ENCODE measurements around the gene VPS37D. TPM values are rescaled to one million over a fixed set of nuclear protein-coding genes. Genes with fewer than 3 reads are reported as not detected.

The VPS37D gene
- polyA plus RNA-seq, 1 of the 3 experiments (the other 2 are of a cell fraction) = 7.4 TPM

DNA sequence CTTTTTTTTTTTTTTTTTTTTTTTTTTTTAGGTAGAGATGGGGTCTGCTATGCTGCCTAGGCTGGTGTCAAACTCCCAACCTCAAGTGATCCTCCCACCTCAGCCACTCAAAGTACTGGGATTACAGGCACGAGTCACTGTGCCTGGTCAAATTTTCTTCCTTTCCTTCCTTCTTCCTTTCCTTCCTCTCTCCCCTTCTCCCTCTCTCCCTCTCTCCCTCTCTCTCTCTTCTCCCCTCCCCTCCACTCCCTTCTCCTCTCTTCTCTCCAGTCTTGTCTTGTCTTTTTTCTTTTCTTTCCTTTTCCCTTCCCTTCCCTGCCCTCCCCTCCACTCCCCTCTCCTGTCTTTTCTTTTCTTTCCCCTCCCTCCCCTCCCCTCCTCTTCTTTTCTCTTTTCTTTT is 36.1 kb upstream of the VPS37D start:
- ChIA-PET POLR2A (no interaction called here), CTCF (interaction anchor here (19.5 kb wide), 1 partner anchor 25 kb away, joined by 235 read pairs; no protein-coding TSS in a partner anchor)
- no peak overlapping the region for H3K9ac ChIP-seq
- H3F3A ChIP-seq (replicated peaks; ENCODE audit: insufficient read depth) = peaks cover 9% of the 10 kb centered on the region
- H3K9me3 ChIP-seq = no peaks in the 10 kb centered on the region
- no peak overlapping the region for H3K4me3 ChIP-seq (ENCODE audit: low read depth in 2 of 2, low read length in 1 of 2)
- H3K9me2 ChIP-seq = no peaks in the 10 kb centered on the region
- WGBS (ENCODE audit: low lambda C conversion rate) = 23% methylated on average over 1 of the region's 1 CpG
- DNase-seq = no peak
- H3K4me1 ChIP-seq (ENCODE audit: control insufficient read depth in 1 of 2, insufficient read depth in 2 of 2, low read depth in 1 of 2, low read length in 1 of 2) = peaks cover 0 to 7% of the 10 kb centered on the region in 2 experiments; a peak in 1 of 4 replicates
- no peaks in the 10 kb centered on the region for H3K36me3 ChIP-seq (replicated peaks in 1 of 2; ENCODE audit: control insufficient read depth in 1 of 2, insufficient read depth in 2 of 2, low read length in 1 of 2)
- H4K20me1 ChIP-seq (ENCODE audit: insufficient read depth) = no peaks in the 10 kb centered on the region
- no peak overlapping the region for H2AFZ ChIP-seq (ENCODE audit: low read depth)
- peaks cover 34% of the 10 kb centered on the region; the same call in 1 of the 2 replicates for H3K27me3 ChIP-seq (ENCODE audit: insufficient read depth)
- H3K27ac ChIP-seq (ENCODE audit: low read depth in 2 of 2, low read length in 1 of 2) = no peak overlapping the region
- H3K79me2 ChIP-seq (ENCODE audit: insufficient read depth) = no peaks in the 10 kb centered on the region
- H3K4me2 ChIP-seq = no peak overlapping the region
- TF ChIP-seq NFIC (IDR thresholded peaks at IDR 0.05; ENCODE audit: borderline replicate concordance) (no peak), MXI1 (IDR thresholded peaks at IDR 0.05; ENCODE audit: low read depth, low read length) (no peak), MEF2A (IDR thresholded peaks at IDR 0.05; ENCODE audit: borderline replicate concordance, low read depth) (no peak), RAD21 (IDR thresholded peaks at IDR 0.05; ENCODE audit: low read length) (no peak), NRF1 (IDR thresholded peaks at IDR 0.05; ENCODE audit: low read depth, low read length) (no peak), RXRA (IDR thresholded peaks at IDR 0.05; ENCODE audit: borderline replicate concordance, low read depth) (no peak)
- TF ChIP-seq, protein P1, sequence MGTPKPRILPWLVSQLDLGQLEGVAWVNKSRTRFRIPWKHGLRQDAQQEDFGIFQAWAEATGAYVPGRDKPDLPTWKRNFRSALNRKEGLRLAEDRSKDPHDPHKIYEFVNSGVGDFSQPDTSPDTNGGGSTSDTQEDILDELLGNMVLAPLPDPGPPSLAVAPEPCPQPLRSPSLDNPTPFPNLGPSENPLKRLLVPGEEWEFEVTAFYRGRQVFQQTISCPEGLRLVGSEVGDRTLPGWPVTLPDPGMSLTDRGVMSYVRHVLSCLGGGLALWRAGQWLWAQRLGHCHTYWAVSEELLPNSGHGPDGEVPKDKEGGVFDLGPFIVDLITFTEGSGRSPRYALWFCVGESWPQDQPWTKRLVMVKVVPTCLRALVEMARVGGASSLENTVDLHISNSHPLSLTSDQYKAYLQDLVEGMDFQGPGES (IDR thresholded peaks at IDR 0.05; ENCODE audit: low read depth, low read length) = no peak
- TF ChIP-seq, protein P2, sequence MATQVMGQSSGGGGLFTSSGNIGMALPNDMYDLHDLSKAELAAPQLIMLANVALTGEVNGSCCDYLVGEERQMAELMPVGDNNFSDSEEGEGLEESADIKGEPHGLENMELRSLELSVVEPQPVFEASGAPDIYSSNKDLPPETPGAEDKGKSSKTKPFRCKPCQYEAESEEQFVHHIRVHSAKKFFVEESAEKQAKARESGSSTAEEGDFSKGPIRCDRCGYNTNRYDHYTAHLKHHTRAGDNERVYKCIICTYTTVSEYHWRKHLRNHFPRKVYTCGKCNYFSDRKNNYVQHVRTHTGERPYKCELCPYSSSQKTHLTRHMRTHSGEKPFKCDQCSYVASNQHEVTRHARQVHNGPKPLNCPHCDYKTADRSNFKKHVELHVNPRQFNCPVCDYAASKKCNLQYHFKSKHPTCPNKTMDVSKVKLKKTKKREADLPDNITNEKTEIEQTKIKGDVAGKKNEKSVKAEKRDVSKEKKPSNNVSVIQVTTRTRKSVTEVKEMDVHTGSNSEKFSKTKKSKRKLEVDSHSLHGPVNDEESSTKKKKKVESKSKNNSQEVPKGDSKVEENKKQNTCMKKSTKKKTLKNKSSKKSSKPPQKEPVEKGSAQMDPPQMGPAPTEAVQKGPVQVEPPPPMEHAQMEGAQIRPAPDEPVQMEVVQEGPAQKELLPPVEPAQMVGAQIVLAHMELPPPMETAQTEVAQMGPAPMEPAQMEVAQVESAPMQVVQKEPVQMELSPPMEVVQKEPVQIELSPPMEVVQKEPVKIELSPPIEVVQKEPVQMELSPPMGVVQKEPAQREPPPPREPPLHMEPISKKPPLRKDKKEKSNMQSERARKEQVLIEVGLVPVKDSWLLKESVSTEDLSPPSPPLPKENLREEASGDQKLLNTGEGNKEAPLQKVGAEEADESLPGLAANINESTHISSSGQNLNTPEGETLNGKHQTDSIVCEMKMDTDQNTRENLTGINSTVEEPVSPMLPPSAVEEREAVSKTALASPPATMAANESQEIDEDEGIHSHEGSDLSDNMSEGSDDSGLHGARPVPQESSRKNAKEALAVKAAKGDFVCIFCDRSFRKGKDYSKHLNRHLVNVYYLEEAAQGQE (IDR thresholded peaks at IDR 0.05; ENCODE audit: low read depth, low read length) = no peak

DNA sequence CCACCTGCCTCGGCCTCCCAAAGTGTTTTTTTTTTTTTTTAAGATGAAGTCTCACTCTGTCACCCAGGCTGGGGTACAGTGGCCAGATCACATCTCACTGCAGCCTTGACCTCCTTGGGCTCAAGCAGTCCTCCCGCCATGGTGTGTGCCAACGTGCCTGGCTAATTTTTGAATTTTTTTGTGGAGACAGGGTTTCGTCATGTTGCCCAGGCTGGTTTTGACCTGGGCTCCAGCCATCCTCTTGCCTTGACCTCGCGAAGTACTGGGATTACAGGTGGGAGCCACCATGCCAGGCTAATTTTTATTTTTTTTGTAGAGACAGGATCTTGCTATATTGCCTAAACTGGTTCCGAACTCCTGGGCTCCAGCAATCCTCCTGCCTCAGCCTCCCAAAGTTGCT is 34.3 kb upstream of the VPS37D start:
- no peak overlapping the region for H3K4me3 ChIP-seq (ENCODE audit: low read depth in 2 of 2, low read length in 1 of 2)
- POLR2A ChIA-PET = no interaction called here
- H3K4me2 ChIP-seq = no peak overlapping the region
- H3K27me3 ChIP-seq (ENCODE audit: insufficient read depth) = peaks cover 16% of the 10 kb centered on the region; the same call in 1 of the 2 replicates
- no peak overlapping the region for H3K27ac ChIP-seq (ENCODE audit: low read depth in 2 of 2, low read length in 1 of 2)
- no peaks in the 10 kb centered on the region for H3K36me3 ChIP-seq (replicated peaks in 1 of 2; ENCODE audit: control insufficient read depth in 1 of 2, insufficient read depth in 2 of 2, low read length in 1 of 2)
- DNase-seq = no peak
- H4K20me1 ChIP-seq (ENCODE audit: insufficient read depth) = no peaks in the 10 kb centered on the region
- peaks cover 9% of the 10 kb centered on the region for H3F3A ChIP-seq (replicated peaks; ENCODE audit: insufficient read depth)
- H3K9me3 ChIP-seq = no peaks in the 10 kb centered on the region
- H3K4me1 ChIP-seq (ENCODE audit: control insufficient read depth in 1 of 2, insufficient read depth in 2 of 2, low read depth in 1 of 2, low read length in 1 of 2) = peaks cover 0 to 8% of the 10 kb centered on the region in 2 experiments; a peak in 1 of 4 replicates
- WGBS (ENCODE audit: low lambda C conversion rate) = 73% methylated on average over 7 of the region's 7 CpGs
- H3K9me2 ChIP-seq = no peaks in the 10 kb centered on the region
- no peaks in the 10 kb centered on the region for H3K79me2 ChIP-seq (ENCODE audit: insufficient read depth)
- H3K9ac ChIP-seq = no peak overlapping the region
- H2AFZ ChIP-seq (ENCODE audit: low read depth) = no peak overlapping the region
- CTCF ChIA-PET = interaction anchor here (1.2 to 1.3 kb wide), 2 partner anchors 26 to 33 kb away, joined by 3 to 5 read pairs; no protein-coding TSS in a partner anchor
- no peak for TF ChIP-seq ELF1 (IDR thresholded peaks at IDR 0.05)
- TF ChIP-seq, protein P3, sequence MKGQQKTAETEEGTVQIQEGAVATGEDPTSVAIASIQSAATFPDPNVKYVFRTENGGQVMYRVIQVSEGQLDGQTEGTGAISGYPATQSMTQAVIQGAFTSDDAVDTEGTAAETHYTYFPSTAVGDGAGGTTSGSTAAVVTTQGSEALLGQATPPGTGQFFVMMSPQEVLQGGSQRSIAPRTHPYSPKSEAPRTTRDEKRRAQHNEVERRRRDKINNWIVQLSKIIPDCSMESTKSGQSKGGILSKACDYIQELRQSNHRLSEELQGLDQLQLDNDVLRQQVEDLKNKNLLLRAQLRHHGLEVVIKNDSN (IDR thresholded peaks at IDR 0.05; ENCODE audit: borderline replicate concordance, low read depth) = no peak
- TF ChIP-seq NFIC (IDR thresholded peaks at IDR 0.05; ENCODE audit: borderline replicate concordance) = no peak
- TF ChIP-seq RAD21 (IDR thresholded peaks at IDR 0.05; ENCODE audit: low read length) = no peak
- no peak for TF ChIP-seq MEF2A (IDR thresholded peaks at IDR 0.05; ENCODE audit: borderline replicate concordance, low read depth)
- TF ChIP-seq MXI1 (IDR thresholded peaks at IDR 0.05; ENCODE audit: low read depth, low read length) = no peak
- TF ChIP-seq EZH2phosphoT487 (IDR thresholded peaks at IDR 0.05; ENCODE audit: borderline replicate concordance, low read depth) = no peak
- TF ChIP-seq YY1 (IDR thresholded peaks at IDR 0.05; ENCODE audit: low read depth) = no peak
- no peak for TF ChIP-seq TAF1 (IDR thresholded peaks at IDR 0.05; ENCODE audit: borderline replicate concordance, low read depth, low read length)
- TF ChIP-seq TCF12 (IDR thresholded peaks at IDR 0.05) = no peak
- TF ChIP-seq FOXJ3 (CRISPR knock-in tag; IDR thresholded peaks at IDR 0.05) = no peak
- TF ChIP-seq GABPA (IDR thresholded peaks at IDR 0.05; ENCODE audit: low read depth) = no peak
- TF ChIP-seq FOXM1 (IDR thresholded peaks at IDR 0.05; ENCODE audit: low read depth) = no peak
- TF ChIP-seq SIN3A (IDR thresholded peaks at IDR 0.05; ENCODE audit: borderline replicate concordance, low read depth, low read length) = no peak
- TF ChIP-seq, protein P4, sequence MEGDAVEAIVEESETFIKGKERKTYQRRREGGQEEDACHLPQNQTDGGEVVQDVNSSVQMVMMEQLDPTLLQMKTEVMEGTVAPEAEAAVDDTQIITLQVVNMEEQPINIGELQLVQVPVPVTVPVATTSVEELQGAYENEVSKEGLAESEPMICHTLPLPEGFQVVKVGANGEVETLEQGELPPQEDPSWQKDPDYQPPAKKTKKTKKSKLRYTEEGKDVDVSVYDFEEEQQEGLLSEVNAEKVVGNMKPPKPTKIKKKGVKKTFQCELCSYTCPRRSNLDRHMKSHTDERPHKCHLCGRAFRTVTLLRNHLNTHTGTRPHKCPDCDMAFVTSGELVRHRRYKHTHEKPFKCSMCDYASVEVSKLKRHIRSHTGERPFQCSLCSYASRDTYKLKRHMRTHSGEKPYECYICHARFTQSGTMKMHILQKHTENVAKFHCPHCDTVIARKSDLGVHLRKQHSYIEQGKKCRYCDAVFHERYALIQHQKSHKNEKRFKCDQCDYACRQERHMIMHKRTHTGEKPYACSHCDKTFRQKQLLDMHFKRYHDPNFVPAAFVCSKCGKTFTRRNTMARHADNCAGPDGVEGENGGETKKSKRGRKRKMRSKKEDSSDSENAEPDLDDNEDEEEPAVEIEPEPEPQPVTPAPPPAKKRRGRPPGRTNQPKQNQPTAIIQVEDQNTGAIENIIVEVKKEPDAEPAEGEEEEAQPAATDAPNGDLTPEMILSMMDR (IDR thresholded peaks at IDR 0.05) = no peak
- TF ChIP-seq, protein P5, sequence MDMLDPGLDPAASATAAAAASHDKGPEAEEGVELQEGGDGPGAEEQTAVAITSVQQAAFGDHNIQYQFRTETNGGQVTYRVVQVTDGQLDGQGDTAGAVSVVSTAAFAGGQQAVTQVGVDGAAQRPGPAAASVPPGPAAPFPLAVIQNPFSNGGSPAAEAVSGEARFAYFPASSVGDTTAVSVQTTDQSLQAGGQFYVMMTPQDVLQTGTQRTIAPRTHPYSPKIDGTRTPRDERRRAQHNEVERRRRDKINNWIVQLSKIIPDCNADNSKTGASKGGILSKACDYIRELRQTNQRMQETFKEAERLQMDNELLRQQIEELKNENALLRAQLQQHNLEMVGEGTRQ (IDR thresholded peaks at IDR 0.05; ENCODE audit: borderline replicate concordance, low read depth, low read length) = no peak

Measured in SK-N-SH (cell line).